ENCODE data around the gene NAGS.

NAGS gene

GRCh38 chr17:43998552-43998951, 5.9 kb upstream of the NAGS start:
- no peak for TF ChIP-seq CTCF (conservative IDR thresholded peaks at IDR 0.05; ENCODE audit: low read length)
- DNase-seq (ENCODE audit: low read depth), result peak; percentile 53
- H3K4me3 ChIP-seq (ENCODE audit: low read length), result no peak overlapping the region

- no peak for DNase-seq (ENCODE audit: low read depth)
- no peak for TF ChIP-seq CTCF (conservative IDR thresholded peaks at IDR 0.05; ENCODE audit: low read length)
- no peak overlapping the region for H3K4me3 ChIP-seq (ENCODE audit: low read length)
Observed at GRCh38 chr17:43999024-43999423, 5.4 kb upstream of the NAGS start.

- TF ChIP-seq CTCF (conservative IDR thresholded peaks at IDR 0.05; ENCODE audit: low read length), result no peak
- no peak for DNase-seq (ENCODE audit: low read depth)
- no peak overlapping the region for H3K4me3 ChIP-seq (ENCODE audit: low read length)
Observed at GRCh38 chr17:44000141-44000860, 4.1 kb upstream of the NAGS start.

GRCh38 chr17:44000871-44001460, 3.5 kb upstream of the NAGS start:
- no peak overlapping the region for H3K4me3 ChIP-seq (ENCODE audit: low read length)
- TF ChIP-seq CTCF (conservative IDR thresholded peaks at IDR 0.05; ENCODE audit: low read length), result no peak
- DNase-seq (ENCODE audit: low read depth), result no peak

- no peak for TF ChIP-seq CTCF (conservative IDR thresholded peaks at IDR 0.05; ENCODE audit: low read length)
- no peak overlapping the region for H3K4me3 ChIP-seq (ENCODE audit: low read length)
- DNase-seq (ENCODE audit: low read depth), result no peak
Observed at GRCh38 chr17:44001461-44001920, 2.9 kb upstream of the NAGS start.

GRCh38 chr17:44002141-44002848, 2.1 kb upstream of the NAGS start:
- no peak overlapping the region for H3K4me3 ChIP-seq (ENCODE audit: low read length)
- peak; percentile 90 for DNase-seq (ENCODE audit: low read depth)
- TF ChIP-seq CTCF (conservative IDR thresholded peaks at IDR 0.05; ENCODE audit: low read length), result no peak

All from AG10803 (cell line).